Nucleus accumbens (tissue), 56 donors: ENCODE results near the gene COL23A1.
"Not testable (repeated sequence)": the region's sequence is repeated elsewhere in the genome, so short reads cannot be mapped to it uniquely, and the experiment has no call there.

Experiments used
- DNase-seq, 56 donors: peaks; one replicate each; lab custom pipeline; 2025; lab: John Stamatoyannopoulos, UW

COL23A1 gene

GRCh38 chr5:178198706-178199105 lies 391.5 kb downstream of the COL23A1 start:
- no peak for DNase-seq

- not testable (repeated sequence) for DNase-seq
These were observed 392.0 kb downstream of the COL23A1 start for GRCh38 chr5:178198151-178198550.

DNA sequence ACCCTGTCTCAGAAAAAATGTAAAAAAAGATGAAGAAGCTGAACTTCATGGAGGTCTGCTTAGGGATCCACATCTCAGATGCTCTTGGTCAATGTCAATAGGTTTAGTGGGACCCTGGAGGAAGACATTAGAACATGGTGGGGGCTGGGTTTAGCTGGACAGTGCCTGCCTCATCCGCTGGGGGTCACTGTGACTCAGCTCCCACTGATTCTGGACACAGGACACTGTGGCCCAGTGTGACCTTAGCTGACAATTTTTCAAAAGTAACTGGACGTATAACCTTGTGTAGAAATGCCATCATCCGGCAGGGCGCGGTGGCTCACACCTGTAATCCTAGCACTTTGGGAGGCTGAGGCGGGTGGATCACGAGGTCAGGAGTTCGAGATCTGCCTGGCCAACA lies 393.2 kb downstream of the COL23A1 start:
- DNase-seq, result no peak

- DNase-seq, result no peak
These were observed 393.8 kb downstream of the COL23A1 start for GRCh38 chr5:178196281-178196812.

- no peak for DNase-seq
These were observed 396.2 kb downstream of the COL23A1 start for GRCh38 chr5:178194026-178194425.

GRCh38 chr5:178193251-178193809 lies 396.9 kb downstream of the COL23A1 start:
- no peak for DNase-seq

GRCh38 chr5:178192787-178193186 lies 397.4 kb downstream of the COL23A1 start:
- no peak for DNase-seq

DNA sequence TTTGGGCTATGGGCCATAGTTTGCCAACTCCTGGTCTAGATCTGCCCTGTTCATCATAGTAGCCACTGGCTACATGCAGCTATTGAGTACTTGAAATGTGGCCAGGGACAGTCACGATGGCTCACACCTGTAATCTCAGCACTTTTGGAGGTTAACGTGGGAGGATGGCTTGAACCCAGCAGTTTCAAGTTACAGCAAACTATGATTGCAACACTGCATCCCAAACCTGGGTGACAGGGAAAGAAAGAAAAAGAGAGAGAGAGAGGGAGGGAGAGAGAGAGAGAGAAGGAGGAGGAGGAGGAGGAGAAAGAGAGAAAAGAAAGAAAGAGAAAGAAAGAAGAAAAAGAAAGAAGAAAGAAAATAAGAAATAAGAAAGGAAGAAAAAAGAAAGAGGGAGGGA lies 397.9 kb downstream of the COL23A1 start:
- DNase-seq, result no peak

DNA sequence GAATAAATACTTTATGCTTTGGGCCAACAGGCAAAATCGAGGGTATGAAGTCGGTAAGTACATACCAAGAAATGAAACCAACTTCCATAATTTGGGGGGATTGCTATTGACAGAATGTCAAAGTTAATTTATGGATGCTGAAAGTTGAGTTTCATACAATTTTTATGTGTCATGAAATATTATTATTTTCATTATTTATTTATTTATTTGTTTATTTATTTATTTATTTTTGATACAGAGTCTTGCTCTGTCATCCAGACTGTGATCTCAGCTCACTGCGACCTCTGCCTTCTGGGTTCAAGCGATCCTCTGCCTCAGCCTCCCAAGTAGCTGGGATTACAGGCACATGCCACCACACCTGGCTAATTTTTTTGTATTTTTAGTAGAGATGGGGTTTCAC lies 398.5 kb downstream of the COL23A1 start:
- no peak for DNase-seq

- no peak for DNase-seq
These were observed 400.8 kb downstream of the COL23A1 start for GRCh38 chr5:178189433-178189832.
